Measurements from ENCODE around the gene OASL.

The OASL gene

GRCh38 chr12:121022713-121023112, 16.3 kb downstream of the OASL start:
- no peak for TF ChIP-seq Cebpa-rat (IDR thresholded peaks at IDR 0.05)
- H3K4me1 ChIP-seq, result peaks cover 0 to 38% (median 19%) of the 10 kb centered on the region in 10 experiments; a peak in 15 of 20 replicates
- H3K4me2 ChIP-seq, result no peak overlapping the region
- no peak overlapping the region for H3K9ac ChIP-seq
- no peak overlapping the region for H3K27ac ChIP-seq
- H3K27me3 ChIP-seq, result no peaks in the 10 kb centered on the region
- H4K20me1 ChIP-seq, result no peaks in the 10 kb centered on the region
- H3K4me3 ChIP-seq, result no peak overlapping the region
- H3K36me3 ChIP-seq, result no peaks in the 10 kb centered on the region
- peaks cover 0 to 19% (median 0%) of the 10 kb centered on the region in 11 experiments; a peak in 5 of 22 replicates for H3K9me3 ChIP-seq (replicated peaks in 1 of 11)

GRCh38 chr12:121021754-121022153, 17.3 kb downstream of the OASL start:
- H3K9ac ChIP-seq, result no peak overlapping the region
- H3K4me2 ChIP-seq, result no peak overlapping the region
- H3K4me1 ChIP-seq, result peaks cover 0 to 30% (median 16%) of the 10 kb centered on the region in 10 experiments; a peak in 15 of 20 replicates
- H3K9me3 ChIP-seq (replicated peaks in 1 of 11), result peaks cover 0 to 18% (median 0%) of the 10 kb centered on the region in 11 experiments; a peak in 5 of 22 replicates
- H3K4me3 ChIP-seq, result no peak overlapping the region
- H4K20me1 ChIP-seq, result no peaks in the 10 kb centered on the region
- no peak for TF ChIP-seq Cebpa-rat (IDR thresholded peaks at IDR 0.05)
- no peaks in the 10 kb centered on the region for H3K36me3 ChIP-seq
- no peak overlapping the region for H3K27ac ChIP-seq
- no peaks in the 10 kb centered on the region for H3K27me3 ChIP-seq

- peaks cover 0 to 2% (median 0%) of the 10 kb centered on the region in 11 experiments; a peak in 1 of 22 replicates for H3K36me3 ChIP-seq
- no peak overlapping the region for H3K27ac ChIP-seq
- no peaks in the 10 kb centered on the region for H3K9me3 ChIP-seq (replicated peaks in 1 of 11)
- H3K27me3 ChIP-seq, result no peaks in the 10 kb centered on the region
- no peak overlapping the region for H3K4me2 ChIP-seq
- no peak for TF ChIP-seq Cebpa-rat (IDR thresholded peaks at IDR 0.05)
- H3K4me1 ChIP-seq, result peaks cover 12 to 17% (median 13%) of the 10 kb centered on the region in 10 experiments
- no peaks in the 10 kb centered on the region for H4K20me1 ChIP-seq
- no peak overlapping the region for H3K9ac ChIP-seq
- no peak overlapping the region for H3K4me3 ChIP-seq
Measured at GRCh38 chr12:121018860-121019617, 20.0 kb downstream of the OASL start.

- H4K20me1 ChIP-seq, result no peaks in the 10 kb centered on the region
- no peak overlapping the region for H3K4me3 ChIP-seq
- H3K4me2 ChIP-seq, result no peak overlapping the region
- no peak overlapping the region for H3K27ac ChIP-seq
- H3K9me3 ChIP-seq (replicated peaks in 1 of 11), result no peaks in the 10 kb centered on the region
- H3K36me3 ChIP-seq, result peaks cover 0 to 11% (median 6%) of the 10 kb centered on the region in 11 experiments; a peak in 15 of 22 replicates
- no peak for TF ChIP-seq Cebpa-rat (IDR thresholded peaks at IDR 0.05)
- no peak overlapping the region for H3K9ac ChIP-seq
- H3K4me1 ChIP-seq, result peaks cover 12 to 14% (median 13%) of the 10 kb centered on the region in 10 experiments
- H3K27me3 ChIP-seq, result no peaks in the 10 kb centered on the region
Measured at GRCh38 chr12:121017966-121018491, 21.0 kb downstream of the OASL start.

GRCh38 chr12:121015825-121016766, 22.9 kb downstream of the OASL start, which contains the start of gene C12orf43:
TSS of gene C12orf43 (minus strand) at chr12:121016487. CDS start at chr12:121016474, 13 bp downstream.
- peak within 1 kb of the TSS; percentile 69 to 91 (median 84) for H3K9ac ChIP-seq
- peaks cover 10 to 28% (median 20%) of the 10 kb centered on the region in 11 experiments for H3K36me3 ChIP-seq
- H3K9me3 ChIP-seq (replicated peaks in 1 of 11), result no peaks in the 10 kb centered on the region
- TF ChIP-seq Cebpa-rat (IDR thresholded peaks at IDR 0.05), result no peak
- H3K27me3 ChIP-seq, result no peaks in the 10 kb centered on the region
- peak within 1 kb of the TSS; percentile 92 to 98 (median 94) for H3K4me2 ChIP-seq
- peak within 1 kb of the TSS; percentile 1 to 87 (median 79); a peak in 21 of 22 replicates for H3K27ac ChIP-seq
- H3K4me3 ChIP-seq, result peak within 1 kb of the TSS; percentile 67 to 94 (median 87)
- H4K20me1 ChIP-seq, result peaks cover 0 to 8% (median 0%) of the 10 kb centered on the region in 11 experiments; a peak in 1 of 22 replicates
- H3K4me1 ChIP-seq, result peaks cover 12 to 14% (median 13%) of the 10 kb centered on the region in 10 experiments

GRCh38 chr12:121013715-121014114, 25.3 kb downstream of the OASL start:
- Histone ChIP-seq H3K4me1 (peaks cover 12 to 14% (median 13%) of the 10 kb centered on the region in 10 experiments), H3K27ac (no peak overlapping the region), H3K9me3 (replicated peaks in 1 of 11) (no peaks in the 10 kb centered on the region), H4K20me1 (peaks cover 0 to 8% (median 0%) of the 10 kb centered on the region in 11 experiments; a peak in 2 of 22 replicates), H3K4me2 (no peak overlapping the region), H3K9ac (no peak overlapping the region), H3K27me3 (no peaks in the 10 kb centered on the region), H3K4me3 (no peak overlapping the region), H3K36me3 (peaks cover 34 to 52% (median 43%) of the 10 kb centered on the region in 11 experiments)
- TF ChIP-seq Cebpa-rat (IDR thresholded peaks at IDR 0.05), result no peak

GRCh38 chr12:121011820-121012219, 27.2 kb downstream of the OASL start:
- Histone ChIP-seq H3K4me1 (peaks cover 12 to 32% (median 27%) of the 10 kb centered on the region in 10 experiments), H3K4me2 (no peak overlapping the region), H3K4me3 (no peak overlapping the region), H3K27me3 (no peaks in the 10 kb centered on the region), H3K27ac (no peak overlapping the region), H3K9me3 (replicated peaks in 1 of 11) (no peaks in the 10 kb centered on the region), H3K36me3 (peaks cover 50 to 71% (median 56%) of the 10 kb centered on the region in 11 experiments), H3K9ac (peak overlapping the region in 2 of 11 experiments; percentile 5 to 43; a peak in 2 of 22 replicates), H4K20me1 (peaks cover 0 to 9% (median 0%) of the 10 kb centered on the region in 11 experiments; a peak in 2 of 22 replicates)
- TF ChIP-seq Cebpa-rat (IDR thresholded peaks at IDR 0.05), result no peak

GRCh38 chr12:121010860-121011259, 28.2 kb downstream of the OASL start:
- H3K4me3 ChIP-seq, result no peak overlapping the region

More at GRCh38 chr12:121010860-121011259, 28.2 kb downstream of the OASL start:
- no peak for TF ChIP-seq Cebpa-rat (IDR thresholded peaks at IDR 0.05)
- H3K4me1 ChIP-seq, result peaks cover 12 to 34% (median 27%) of the 10 kb centered on the region in 10 experiments
- H3K9ac ChIP-seq, result no peak overlapping the region
- no peak overlapping the region for H3K4me2 ChIP-seq
- peaks cover 57 to 80% (median 66%) of the 10 kb centered on the region in 11 experiments for H3K36me3 ChIP-seq
- H3K9me3 ChIP-seq (replicated peaks in 1 of 11), result no peaks in the 10 kb centered on the region
- H4K20me1 ChIP-seq, result peaks cover 0 to 9% (median 0%) of the 10 kb centered on the region in 11 experiments; a peak in 2 of 22 replicates
- no peaks in the 10 kb centered on the region for H3K27me3 ChIP-seq
- no peak overlapping the region for H3K27ac ChIP-seq

Data from BLaER1 treated with 17β-estradiol and CSF1 and Interleukin-3, amounts not matched to agents 10 nM and 100 nM (cell line).